ENCODE measurements around the gene L3MBTL4. TPM values are rescaled to one million over a fixed set of nuclear protein-coding genes. Genes with fewer than 3 reads are reported as not detected.

L3MBTL4 gene
- total and polyA plus RNA-seq, 10 donors = 1.1 to 21.0 (median 12.7) TPM

DNA sequence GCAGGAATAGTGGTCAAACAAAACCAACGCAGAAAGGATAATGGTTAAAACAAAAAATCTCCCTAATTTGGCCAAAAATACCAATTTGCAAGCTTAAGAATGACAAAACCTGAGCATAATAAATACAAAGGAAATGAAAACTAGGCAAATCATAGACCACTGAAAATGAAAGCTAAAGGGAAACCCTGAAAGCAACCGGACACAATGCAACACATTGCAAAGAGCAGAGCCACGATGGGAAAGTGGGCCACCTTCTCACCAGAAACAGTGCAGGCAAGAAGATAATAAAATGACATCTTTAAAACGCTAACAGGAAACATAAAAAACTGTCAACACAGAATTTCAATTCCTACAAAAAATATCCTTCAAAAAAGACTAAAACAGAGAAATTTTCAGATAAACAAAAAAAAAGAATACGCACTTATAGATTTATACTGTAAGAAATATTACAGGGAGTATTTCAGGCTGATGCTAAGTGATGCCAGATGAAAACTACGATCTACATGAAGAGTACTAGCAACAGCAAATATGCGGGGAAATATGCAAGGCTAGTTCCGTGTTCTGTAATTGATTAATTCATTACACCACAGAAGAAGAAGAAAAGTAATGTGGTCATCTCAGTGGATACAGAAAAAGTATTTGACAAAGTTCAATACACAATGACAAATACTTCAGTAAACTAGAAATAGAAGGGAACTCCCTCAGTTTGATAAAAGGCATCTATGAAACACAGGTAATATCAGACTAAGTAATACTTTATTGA lies 239.5 kb downstream of the L3MBTL4 start:
- H3K9me3 ChIP-seq = no peaks in the 10 kb centered on the region
- intact Hi-C loops (cut with DNase I; ENCODE audit: low total_unique reads) = no loop called here
- no peak for TF ChIP-seq POLR2AphosphoS5 (IDR thresholded peaks at IDR 0.05)
- TF ChIP-seq, protein P1, sequence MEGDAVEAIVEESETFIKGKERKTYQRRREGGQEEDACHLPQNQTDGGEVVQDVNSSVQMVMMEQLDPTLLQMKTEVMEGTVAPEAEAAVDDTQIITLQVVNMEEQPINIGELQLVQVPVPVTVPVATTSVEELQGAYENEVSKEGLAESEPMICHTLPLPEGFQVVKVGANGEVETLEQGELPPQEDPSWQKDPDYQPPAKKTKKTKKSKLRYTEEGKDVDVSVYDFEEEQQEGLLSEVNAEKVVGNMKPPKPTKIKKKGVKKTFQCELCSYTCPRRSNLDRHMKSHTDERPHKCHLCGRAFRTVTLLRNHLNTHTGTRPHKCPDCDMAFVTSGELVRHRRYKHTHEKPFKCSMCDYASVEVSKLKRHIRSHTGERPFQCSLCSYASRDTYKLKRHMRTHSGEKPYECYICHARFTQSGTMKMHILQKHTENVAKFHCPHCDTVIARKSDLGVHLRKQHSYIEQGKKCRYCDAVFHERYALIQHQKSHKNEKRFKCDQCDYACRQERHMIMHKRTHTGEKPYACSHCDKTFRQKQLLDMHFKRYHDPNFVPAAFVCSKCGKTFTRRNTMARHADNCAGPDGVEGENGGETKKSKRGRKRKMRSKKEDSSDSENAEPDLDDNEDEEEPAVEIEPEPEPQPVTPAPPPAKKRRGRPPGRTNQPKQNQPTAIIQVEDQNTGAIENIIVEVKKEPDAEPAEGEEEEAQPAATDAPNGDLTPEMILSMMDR (IDR thresholded peaks at IDR 0.05 in 8 of 11, conservative IDR thresholded peaks at IDR 0.05 in 3 of 11) = no peak
- TF ChIP-seq POLR2A (IDR thresholded peaks at IDR 0.05) = no peak

DNA sequence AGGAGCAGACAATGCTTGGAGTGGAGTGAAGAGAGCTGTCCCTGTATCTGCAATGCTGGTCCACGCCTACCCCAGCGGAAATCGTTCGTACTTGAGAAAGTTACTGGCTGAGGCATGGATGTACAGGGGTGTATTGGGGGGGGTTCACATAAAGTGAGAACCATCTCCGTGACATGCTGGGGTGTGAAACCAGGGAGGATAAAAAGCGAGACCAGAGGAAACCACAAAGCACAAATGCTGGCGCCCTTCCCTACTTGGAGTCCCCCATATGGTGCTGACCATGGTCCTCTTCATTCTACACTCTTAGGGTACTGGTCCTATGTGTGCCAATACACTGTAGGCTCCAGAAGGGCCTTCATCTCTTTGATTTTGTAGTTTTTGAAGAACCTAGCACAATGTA lies 244.1 kb downstream of the L3MBTL4 start:
- TF ChIP-seq, protein P1 (IDR thresholded peaks at IDR 0.05 in 8 of 11, conservative IDR thresholded peaks at IDR 0.05 in 3 of 11) = no peak
- TF ChIP-seq POLR2A (IDR thresholded peaks at IDR 0.05) (no peak), POLR2AphosphoS5 (IDR thresholded peaks at IDR 0.05) (no peak)
- no peaks in the 10 kb centered on the region for H3K4me1 ChIP-seq
- peaks cover 0 to 5% (median 0%) of the 10 kb centered on the region in 8 donors for H3K9me3 ChIP-seq
- no peaks in the 10 kb centered on the region for H3K27me3 ChIP-seq (replicated peaks in 1 of 7)
- intact Hi-C loops (cut with DNase I; ENCODE audit: low total_unique reads) = no loop called here
- no peak overlapping the region for H3K4me3 ChIP-seq
- peaks cover 0 to 15% (median 2%) of the 10 kb centered on the region in 6 donors for H3K36me3 ChIP-seq
- WGBS, 5 donors = 89 to 94% (median 90%) methylated on average over 7 of the region's 7 CpGs
- H3K27ac ChIP-seq = no peak overlapping the region
- DNase-seq = no peak

More for the DNA sequence above, 239.5 kb downstream of the L3MBTL4 start:
- WGBS, 5 donors = 77 to 93% (median 89%) methylated on average over 8 of the region's 8 CpGs
- peaks cover 0 to 14% (median 2%) of the 10 kb centered on the region in 6 donors for H3K36me3 ChIP-seq
- no peaks in the 10 kb centered on the region for H3K27me3 ChIP-seq (replicated peaks in 1 of 7)
- DNase-seq = no peak
- H3K4me1 ChIP-seq = no peaks in the 10 kb centered on the region
- no peak overlapping the region for H3K4me3 ChIP-seq
- H3K27ac ChIP-seq = no peak overlapping the region

DNA sequence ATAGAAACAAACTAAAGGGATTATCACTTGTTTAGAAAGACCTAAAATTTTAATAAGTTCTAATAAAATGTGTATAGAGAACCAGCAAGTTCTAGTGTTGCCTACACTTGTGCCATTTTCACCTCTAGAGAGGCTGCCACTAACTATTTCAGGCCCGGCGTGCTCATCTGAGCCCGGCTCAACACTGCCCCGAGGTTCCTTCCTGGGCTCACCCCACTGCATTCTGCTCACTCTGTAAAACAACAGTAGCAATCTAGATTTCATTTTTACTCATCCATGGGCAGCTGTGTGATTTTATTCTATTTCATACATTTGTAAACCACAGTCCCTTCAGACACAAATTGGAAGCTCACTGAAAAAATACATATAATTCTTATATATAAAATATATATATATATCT lies 253.2 kb downstream of the L3MBTL4 start:
- WGBS, 5 donors = 85 to 90% (median 89%) methylated on average over 4 of the region's 4 CpGs
- Histone ChIP-seq H3K36me3 (peaks cover 0 to 24% (median 0%) of the 10 kb centered on the region in 6 donors), H3K4me1 (no peaks in the 10 kb centered on the region), H3K9me3 (peaks cover 0 to 25% (median 13%) of the 10 kb centered on the region in 8 donors), H3K4me3 (no peak overlapping the region), H3K27me3 (replicated peaks in 1 of 7) (no peaks in the 10 kb centered on the region), H3K27ac (no peak overlapping the region)
- no peak for DNase-seq
- no peak for TF ChIP-seq POLR2A (IDR thresholded peaks at IDR 0.05)
- TF ChIP-seq, protein P1 (IDR thresholded peaks at IDR 0.05 in 8 of 11, conservative IDR thresholded peaks at IDR 0.05 in 3 of 11) = no peak
- no peak for TF ChIP-seq POLR2AphosphoS5 (IDR thresholded peaks at IDR 0.05)
- intact Hi-C loops (cut with DNase I; ENCODE audit: low total_unique reads) = no loop called here

DNA sequence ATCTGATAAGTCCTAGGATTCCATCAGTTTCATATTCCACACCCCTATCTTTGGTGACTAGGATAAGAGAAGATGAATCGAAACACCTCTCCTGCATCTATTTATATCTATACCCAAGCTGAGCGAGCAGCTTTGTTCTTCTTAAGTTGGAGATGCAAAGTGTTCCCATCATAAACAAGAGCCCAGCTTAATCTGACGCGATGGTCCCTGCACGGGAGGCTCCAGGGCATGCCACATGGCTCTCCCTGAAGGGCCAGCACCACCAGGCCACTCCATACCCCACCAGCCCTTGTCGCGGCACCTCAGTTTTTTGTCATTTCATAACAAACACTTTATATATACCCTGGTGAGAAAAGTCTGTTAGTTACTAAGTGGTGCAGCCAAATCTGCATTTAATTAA lies 255.3 kb downstream of the L3MBTL4 start:
- TF ChIP-seq POLR2A (IDR thresholded peaks at IDR 0.05) = no peak
- TF ChIP-seq, protein P1 (IDR thresholded peaks at IDR 0.05 in 8 of 11, conservative IDR thresholded peaks at IDR 0.05 in 3 of 11) = no peak
- no peak for TF ChIP-seq POLR2AphosphoS5 (IDR thresholded peaks at IDR 0.05)
- DNase-seq = no peak
- Histone ChIP-seq H3K27ac (no peak overlapping the region), H3K4me3 (no peak overlapping the region), H3K9me3 (peaks cover 0 to 17% (median 11%) of the 10 kb centered on the region in 8 donors), H3K4me1 (no peaks in the 10 kb centered on the region), H3K36me3 (peaks cover 0 to 24% (median 0%) of the 10 kb centered on the region in 6 donors), H3K27me3 (replicated peaks in 1 of 7) (no peaks in the 10 kb centered on the region)
- WGBS, 5 donors = 95 to 97% (median 95%) methylated on average over 7 of the region's 7 CpGs
- intact Hi-C loops (cut with DNase I; ENCODE audit: low total_unique reads) = no loop called here

Measured in spleen (tissue), 11 donors.